HG03039 (cell line): Measurements from ENCODE around the gene KIF1B.
"Not testable (repeated sequence)": the region's sequence is repeated elsewhere in the genome, so short reads cannot be mapped to it uniquely, and the experiment has no call there.

Source experiments
- ATAC-seq: cut with Tn5 transposase; IDR thresholded peaks from one replicate; pipeline ENCODE4 v1.9.1; 2021; ENCODE audit warnings: mild to moderate bottlenecking, moderate library complexity; ENCODE audit not compliant: unreplicated experiment

Gene KIF1B

GRCh38 chr1:10189659-10190058 is 20.7 kb upstream of the KIF1B start:
- ATAC-seq: no peak

DNA sequence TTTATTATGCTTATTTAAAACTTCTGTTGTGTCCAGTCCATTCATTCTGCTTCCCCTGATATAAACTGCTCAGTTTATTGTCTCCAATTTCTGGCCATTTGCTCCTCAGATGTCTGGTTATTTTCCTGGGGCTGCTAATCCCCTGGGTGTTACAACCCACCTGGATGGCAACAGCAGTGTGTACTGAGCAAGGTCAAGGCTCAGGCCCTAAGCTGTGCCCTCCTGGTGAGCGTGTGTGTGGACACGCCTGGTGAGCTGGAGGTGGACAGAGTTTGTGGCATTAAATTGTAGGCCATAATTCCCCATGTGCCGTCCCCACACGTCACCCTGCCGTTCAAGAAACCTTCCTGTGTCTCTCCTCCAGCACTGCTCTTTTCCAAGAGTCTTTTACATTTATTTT is 18.1 kb upstream of the KIF1B start:
- ATAC-seq: no peak

DNA sequence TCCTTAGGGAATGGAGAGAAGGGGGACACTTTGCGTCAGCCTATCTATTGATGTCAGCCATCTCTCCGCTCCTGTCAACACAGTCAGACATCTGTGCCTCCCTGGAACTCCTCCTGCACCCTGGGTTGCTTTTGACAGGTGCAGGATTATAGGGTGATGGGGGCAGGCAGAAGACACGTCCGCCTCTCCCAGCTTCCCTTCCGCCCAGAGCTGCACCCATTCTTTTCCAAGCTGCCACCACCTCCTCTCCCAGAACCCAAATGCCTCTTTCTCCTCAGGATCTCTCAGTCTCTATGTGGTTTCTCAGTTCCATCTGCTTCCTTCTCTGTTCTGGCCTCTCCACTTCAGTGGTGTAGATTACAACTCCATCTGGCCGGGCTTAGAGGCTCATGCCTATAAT is 17.1 kb upstream of the KIF1B start:
- ATAC-seq: no peak

- ATAC-seq: no peak
These were observed 14.8 kb upstream of the KIF1B start for GRCh38 chr1:10195570-10195969.

DNA sequence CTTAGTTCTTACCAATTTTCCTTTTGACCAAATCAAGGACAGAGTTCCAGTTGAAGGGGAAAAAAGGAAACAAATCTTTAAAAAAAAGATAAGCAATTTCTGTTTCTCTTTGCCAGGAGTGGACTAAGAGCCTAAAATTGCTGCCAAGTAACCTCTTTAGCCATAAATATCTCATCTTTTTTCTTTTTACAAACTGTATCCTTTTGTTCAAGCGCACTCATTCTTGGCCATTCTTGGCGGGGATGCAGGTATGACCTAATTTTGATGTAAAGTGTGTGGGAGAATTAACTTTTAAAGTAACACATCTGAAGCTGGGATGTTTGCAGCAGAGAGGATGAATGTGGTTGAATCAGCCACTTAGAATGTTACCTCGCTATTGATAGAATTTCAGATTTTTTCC is 13.4 kb upstream of the KIF1B start:
- ATAC-seq: no peak

DNA sequence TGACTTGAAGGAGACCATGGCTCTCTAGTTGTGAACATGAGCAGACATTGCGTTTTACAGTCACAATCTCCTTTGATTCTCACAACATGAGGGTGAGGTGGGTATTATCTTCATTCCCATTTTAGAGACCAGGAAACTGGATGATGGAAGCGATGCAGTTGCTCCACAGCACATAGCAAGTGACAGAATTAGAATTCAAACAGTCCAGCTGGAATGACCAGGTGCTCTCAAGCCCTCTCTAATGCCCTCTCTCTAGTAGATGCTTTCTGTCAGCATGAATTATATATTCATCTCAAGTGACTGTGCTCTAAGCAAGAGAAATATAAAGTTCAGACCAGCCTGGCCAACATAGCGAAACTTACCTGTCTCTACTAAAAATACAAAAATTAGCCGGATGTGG is 9.8 kb upstream of the KIF1B start:
- no peak for ATAC-seq

GRCh38 chr1:10204003-10204642 is 6.2 kb upstream of the KIF1B start:
- no peak for ATAC-seq

- not testable (repeated sequence) for ATAC-seq
These were observed 5.2 kb upstream of the KIF1B start for GRCh38 chr1:10205206-10205605.

DNA sequence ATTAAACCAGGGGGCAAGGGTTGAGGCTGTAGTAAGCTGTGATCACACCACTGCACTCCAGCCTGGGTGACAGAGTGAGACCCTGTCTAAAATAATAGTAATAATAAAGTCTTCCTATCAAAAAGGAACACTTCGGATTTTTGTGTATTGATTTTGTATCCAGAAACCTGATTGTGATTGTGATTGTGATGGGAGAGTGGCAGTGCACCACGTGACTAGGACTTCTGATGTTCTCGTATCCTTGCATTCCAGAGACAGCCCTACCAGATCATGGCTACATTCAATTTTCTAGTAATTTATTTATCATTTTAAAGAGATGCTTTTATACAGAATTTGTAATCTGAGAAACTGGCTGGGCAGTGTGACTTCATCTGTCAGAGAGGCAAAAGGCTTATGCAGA is 2.6 kb upstream of the KIF1B start:
- no peak for ATAC-seq

GRCh38 chr1:10208537-10208936 is 1.8 kb upstream of the KIF1B start:
- ATAC-seq: no peak

GRCh38 chr1:10209590-10209904 is 823 bp upstream of the KIF1B start:
- ATAC-seq: no peak

GRCh38 chr1:10210841-10211804 is 753 bp downstream of the KIF1B start:
- ATAC-seq: peak; percentile 12

DNA sequence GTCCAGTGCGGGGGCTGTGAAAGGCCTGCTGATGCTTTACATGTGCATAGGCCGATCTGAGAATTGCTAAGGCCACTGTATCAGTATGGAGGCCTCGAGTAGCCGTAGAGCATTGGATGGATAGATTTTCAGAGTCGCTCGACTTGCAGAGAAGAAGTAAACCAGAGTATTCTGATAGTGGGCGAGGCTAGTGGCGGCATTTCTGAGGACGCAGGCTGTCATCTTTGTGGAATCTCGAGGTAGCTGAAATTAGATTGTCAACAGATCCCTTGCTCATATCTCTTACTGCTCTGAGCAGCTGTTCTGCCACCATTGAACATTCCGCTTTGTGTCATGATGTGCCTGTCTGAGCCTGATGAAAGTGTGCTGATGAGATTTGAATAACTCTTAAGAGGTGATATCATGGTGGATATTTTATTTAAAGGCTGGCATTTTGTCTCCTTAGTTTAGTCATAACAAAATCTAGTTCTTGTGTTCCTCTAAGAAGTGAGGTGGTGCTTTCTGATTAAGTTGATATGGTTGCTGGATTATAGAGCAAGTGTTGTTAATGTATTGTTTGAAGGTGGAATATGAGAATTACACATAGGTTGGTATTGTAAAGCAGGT is 1.5 kb downstream of the KIF1B start:
- no peak for ATAC-seq

DNA sequence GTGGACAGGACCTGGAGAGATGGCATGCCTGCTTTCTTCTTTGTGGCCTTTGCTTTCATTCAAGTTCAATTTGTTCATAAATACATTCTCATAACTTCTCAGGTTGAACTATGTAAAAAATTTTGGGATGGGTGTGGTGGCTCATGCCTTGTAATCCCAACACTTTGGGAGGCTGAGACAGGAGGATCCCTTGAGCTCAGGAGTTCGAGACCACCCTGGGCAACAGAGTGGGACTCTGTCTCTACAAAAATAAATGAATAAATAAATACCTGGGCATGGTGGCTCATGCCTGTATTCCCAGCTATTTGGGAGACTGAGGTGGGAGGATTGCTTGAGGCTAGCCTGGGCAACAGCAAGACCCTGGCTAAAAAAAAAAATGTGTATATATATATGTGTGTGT is 2.1 kb downstream of the KIF1B start:
- ATAC-seq: no peak

DNA sequence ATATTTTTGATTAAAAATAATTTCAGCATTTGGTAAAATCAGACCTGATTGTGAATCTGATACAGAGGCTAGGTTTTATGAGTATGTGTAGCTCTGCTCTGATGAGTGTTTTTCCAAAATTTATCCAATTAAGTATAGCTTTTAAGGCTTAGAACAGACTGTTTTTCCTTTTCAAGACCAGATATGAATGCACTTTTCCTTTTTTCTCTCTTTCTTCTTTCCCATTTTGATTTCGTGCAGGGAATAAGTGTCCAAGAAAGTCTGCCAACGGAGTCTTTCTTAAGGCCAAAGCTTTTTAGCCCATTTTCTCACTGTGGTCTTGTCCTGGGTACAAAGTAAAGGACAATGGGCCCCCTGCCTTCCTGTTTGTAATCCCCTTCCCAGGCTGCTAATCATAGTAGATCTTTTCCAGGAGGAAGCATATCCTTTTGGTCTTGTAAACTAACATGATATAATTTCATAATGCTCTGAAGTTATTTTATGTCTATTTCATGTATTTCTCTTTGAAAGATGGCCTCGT is 2.9 kb downstream of the KIF1B start:
- ATAC-seq: no peak

- ATAC-seq: no peak
These were observed 5.8 kb downstream of the KIF1B start for GRCh38 chr1:10216090-10216749.

- no peak for ATAC-seq
These were observed 7.5 kb downstream of the KIF1B start for GRCh38 chr1:10217748-10218441.

DNA sequence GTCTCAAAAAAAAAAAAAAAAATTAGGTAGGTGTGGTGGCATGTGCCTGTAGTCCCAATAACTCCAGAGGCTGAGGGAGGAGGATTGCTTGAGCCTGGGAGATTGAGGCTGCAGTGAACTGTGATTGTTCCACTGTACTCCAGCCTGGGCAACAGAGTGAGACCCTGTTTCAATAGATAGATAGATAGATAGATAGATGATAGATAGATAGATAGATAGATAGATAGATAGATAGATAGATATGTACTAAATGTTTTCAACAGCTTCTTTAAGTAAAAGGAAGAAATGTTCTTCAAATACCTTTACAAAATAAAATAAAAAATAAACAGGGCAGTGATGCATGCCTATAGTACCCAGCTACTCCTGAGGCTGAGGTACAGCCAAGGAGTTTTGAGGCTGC is 9.8 kb downstream of the KIF1B start:
- ATAC-seq: no peak

DNA sequence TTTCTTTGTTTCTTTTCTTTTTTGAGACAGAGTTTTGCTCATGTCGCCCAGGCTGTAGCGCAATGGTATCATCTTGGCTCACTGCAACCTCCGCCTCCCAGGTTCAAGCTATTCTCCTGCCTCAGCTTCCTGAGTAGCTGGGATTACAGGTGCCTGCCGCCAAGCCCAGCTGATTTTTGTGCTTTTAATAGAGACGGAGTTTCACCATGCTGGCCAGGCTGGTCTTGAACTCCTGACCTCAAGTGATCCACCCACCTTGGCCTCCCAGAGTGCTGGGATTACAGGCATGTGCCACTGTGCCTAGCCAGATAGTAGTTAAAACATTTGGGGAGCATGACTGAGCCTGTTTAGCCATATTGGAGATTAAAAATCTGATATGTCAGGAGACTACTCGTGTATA is 10.3 kb downstream of the KIF1B start:
- ATAC-seq: not testable (repeated sequence)

- no peak for ATAC-seq
These were observed 15.2 kb downstream of the KIF1B start for GRCh38 chr1:10225573-10225972.

DNA sequence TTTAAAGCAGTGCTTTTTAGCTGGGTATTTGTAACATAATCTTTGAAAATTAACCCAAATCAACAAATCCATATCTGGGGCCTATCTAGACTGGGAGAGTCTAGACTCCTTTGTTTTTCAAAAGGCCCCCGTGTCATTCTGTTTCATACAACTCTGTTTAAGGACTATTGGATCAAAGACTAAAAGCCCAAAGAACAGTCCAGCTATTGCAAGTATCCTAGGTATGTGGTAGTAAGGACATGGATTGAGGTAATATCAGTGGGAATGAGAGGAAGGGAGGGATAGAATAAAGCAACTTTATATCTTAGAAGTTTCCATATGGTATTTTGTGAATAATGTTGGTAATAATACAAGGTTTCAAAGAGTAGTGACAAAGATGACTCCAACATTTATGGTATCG is 18.2 kb downstream of the KIF1B start:
- ATAC-seq: no peak
